HepG2 (cell line): ENCODE measurements around the gene SRF. TPM values are rescaled to one million over a fixed set of nuclear protein-coding genes. Genes with fewer than 3 reads are reported as not detected.

Source experiments
- ATAC-seq: fragments of 200-7000 bp; cut with Tn5 transposase; 3 replicates; pipeline ENCODE4 v1.9.1; 2020; ENCODE audit warnings: mild to moderate bottlenecking, moderate library complexity
- BruUV-seq: library from RNA; stranded (reverse); fragments of 400-500 nt; replicated peaks from 2 replicates; lab custom pipeline; 2021; lab: Mats Ljungman, UMichigan
- CTCF ChIA-PET: fragments of 300-600 bp; formaldehyde crosslinking; extraction: SDS; loops from one replicate; lab custom pipeline; 2021; ENCODE audit warnings: low total read pairs, inconsistent platforms, low intra/inter-chr PET ratio; lab: Yijun Ruan, JAX
- POLR2A ChIA-PET: fragments of 350-600 bp; sonication (Branson Sonifier 250); formaldehyde crosslinking; loops from one replicate; lab custom pipeline; 2020; ENCODE audit warnings: antibody characterized with exemption, inconsistent platforms; lab: Yijun Ruan, JAX
- DNase-seq: peaks from one replicate; pipeline ENCODE4 v3.0.0-alpha.2; 2015; ENCODE audit warnings: low spot score
- FAIRE-seq: peaks from 3 replicates; lab custom pipeline; 2011; peaks lifted over from hg19 to GRCh38; lab: Jason Lieb, UNC
- H2AFZ ChIP-seq: one replicate; pipeline ENCODE4 v1.6.1; 2011; ENCODE audit warnings: low read length, inconsistent platforms
- H3K27ac ChIP-seq: fragments of 300-600 bp; 3 replicates; pipeline ENCODE4 v1.8.0; 2011; ENCODE audit warnings: mixed run types, mild to moderate bottlenecking, mixed read lengths, low read length, inconsistent platforms; ENCODE audit not compliant: insufficient read depth; ENCODE audit errors: extremely low read length
- H3K27me3 ChIP-seq, 2 experiments: fragments of 200-600 bp in 1 of 2; 2 replicates in 1 of 2; 3 replicates in 1 of 2; pipeline versions ENCODE4 v1.6.0 to v1.8.0; 2011; ENCODE audit warnings: low read length in 2 of 2, mild to moderate bottlenecking in 2 of 2, moderate library complexity in 2 of 2, inconsistent platforms in 1 of 2; ENCODE audit not compliant: insufficient read depth in 2 of 2, control insufficient read depth in 1 of 2
- H3K36me3 ChIP-seq, 2 experiments: fragments of 200-600 bp in 1 of 2; replicated peaks in 1 of 2; 2 replicates in 1 of 2; 3 replicates in 1 of 2; pipeline versions ENCODE4 v1.5.1 to v1.8.0; 2011; ENCODE audit warnings: low read length in 2 of 2, inconsistent platforms in 1 of 2; ENCODE audit not compliant: insufficient read depth in 2 of 2, control insufficient read depth in 1 of 2
- H3K4me1 ChIP-seq: 2 replicates; pipeline ENCODE4 v1.5.1; 2012; ENCODE audit warnings: low read length, inconsistent platforms; ENCODE audit not compliant: insufficient read depth
- H3K4me2 ChIP-seq: 2 replicates; pipeline ENCODE4 v1.6.0; 2011; ENCODE audit warnings: low read depth, low read length, inconsistent platforms
- H3K4me3 ChIP-seq, 3 experiments: fragments of 200-600 bp in 1 of 3; sonication (generic), shearing (Covaris generic) in 1 of 3; replicated peaks in 1 of 3; 2 replicates each; pipeline ENCODE4 v1.5.1; 2011 to 2016; ENCODE audit warnings: low read length in 3 of 3, inconsistent platforms in 2 of 3, low read depth in 2 of 3, mild to moderate bottlenecking in 2 of 3, control low read depth in 1 of 3, mixed read lengths in 1 of 3; ENCODE audit not compliant: insufficient read depth in 1 of 3
- H3K79me2 ChIP-seq: one replicate; pipeline ENCODE4 v1.6.1; 2011; ENCODE audit warnings: low read length, inconsistent platforms; ENCODE audit not compliant: insufficient read depth
- H3K9ac ChIP-seq: 2 replicates; pipeline ENCODE4 v1.6.0; 2011; ENCODE audit warnings: mild to moderate bottlenecking, low read depth, low read length, inconsistent platforms; ENCODE audit not compliant: insufficient read depth
- H3K9me3 ChIP-seq: 2 replicates; pipeline ENCODE4 v1.5.1; 2012; ENCODE audit warnings: mild to moderate bottlenecking, low read length
- H4K20me1 ChIP-seq: 2 replicates; pipeline ENCODE4 v1.6.0; 2011; ENCODE audit warnings: inconsistent platforms, mild to moderate bottlenecking, low read length, moderate library complexity; ENCODE audit not compliant: insufficient read depth
- BCL3 ChIP-seq: sonication (generic); formaldehyde crosslinking; IDR thresholded peaks from 2 replicates; pipeline ENCODE4 v1.5.1; 2020; ENCODE audit warnings: mild to moderate bottlenecking, missing genetic modification reagents, moderate library complexity
- CTCF ChIP-seq: sonication (generic); formaldehyde crosslinking; IDR thresholded peaks from 2 replicates; pipeline ENCODE4 v1.5.0; 2020; ENCODE audit warnings: mild to moderate bottlenecking, missing genetic modification reagents, moderate library complexity
- GABPB1 ChIP-seq: IDR thresholded peaks from 2 replicates; pipeline ENCODE4 v1.6.1; 2016; ENCODE audit warnings: mild to moderate bottlenecking, missing genetic modification reagents, moderate library complexity, missing compliant biosample characterization
- SMC3 ChIP-seq: IDR thresholded peaks from 2 replicates; pipeline ENCODE4 v1.6.1; 2011; ENCODE audit warnings: low read length, improper control_type of control experiment
- STAG1 ChIP-seq: sonication (generic); formaldehyde crosslinking; IDR thresholded peaks from 2 replicates; pipeline ENCODE4 v1.4.0; 2020; ENCODE audit warnings: missing genetic modification reagents
- XRCC5 ChIP-seq: fragments of 200-400 bp; formaldehyde crosslinking; optimal IDR thresholded peaks from 2 replicates; pipeline ENCODE3; 2017; ENCODE audit warnings: mild to moderate bottlenecking, low read length
- ZNF552 ChIP-seq: sonication (generic); formaldehyde crosslinking; IDR thresholded peaks from 2 replicates; pipeline ENCODE4 v1.9.0; 2022; ENCODE audit warnings: missing genetic modification reagents, mild to moderate bottlenecking, borderline replicate concordance
- ZNF577 ChIP-seq: sonication (generic); formaldehyde crosslinking; IDR thresholded peaks from 2 replicates; pipeline ENCODE4 v1.4.0; 2020; ENCODE audit warnings: mild to moderate bottlenecking, low read depth, missing genetic modification reagents, borderline replicate concordance
- WGBS: methylation state at CpG from one replicate; pipeline ENCODE4 v1.1.6; 2017; ENCODE audit warnings: low lambda C conversion rate; 5-methylcytosine and 5-hydroxymethylcytosine counted together
- in situ Hi-C: cut with HindIII; loops from 2 replicates; pipeline ENCODE4 v1.10.0; 2017; ENCODE audit warnings: low pct_unique_long_range_greater_than_20kb; ENCODE audit not compliant: extremely low pct_ligation_motif_present
- intact Hi-C: fragments of 100-400 bp; cut with micrococcal nuclease; formaldehyde crosslinking; loops from one replicate; pipeline ENCODE4 v1.10.0; 2022; ENCODE audit not compliant: unreplicated experiment
- polyA plus RNA-seq, 8 experiments: library from polyadenylated mRNA; depleted of rRNA in 3 of 8; stranded (reverse) in 7 of 8; unstranded in 1 of 8; fragments of >200 nt; fragmentation: Illumina TruSeq in 4 of 8; extraction: Trizol in 4 of 8; gene quantifications; 2 replicates each; pipeline versions ENCODE4 v1.2.1 to v1.2.3, GENCODE V29; 2011 to 2016; ENCODE audit warnings: low read depth in 4 of 8, missing spikeins in 1 of 8, mixed read lengths in 1 of 8; ENCODE audit not compliant: insufficient read depth in 1 of 8
- total RNA-seq, 5 experiments: library from RNA; depleted of rRNA; stranded (reverse); fragments of >200 nt; fragmentation: Illumina TruSeq; extraction: Trizol; gene quantifications; 2 replicates each; pipeline ENCODE4 v1.2.3, GENCODE V29; 2016; ENCODE audit warnings: low read depth in 1 of 5
- TF ChIP-seq, protein P1 (sequence below): sonication (generic); formaldehyde crosslinking; IDR thresholded peaks from 2 replicates; pipeline ENCODE4 v1.5.1; 2020; ENCODE audit warnings: mild to moderate bottlenecking, missing genetic modification reagents, moderate library complexity
- TF ChIP-seq, protein P2 (sequence below): sonication (generic); formaldehyde crosslinking; IDR thresholded peaks from 2 replicates; pipeline ENCODE4 v1.4.0; 2020; ENCODE audit warnings: missing genetic modification reagents
- TF ChIP-seq, protein P3 (sequence below): sonication (generic); formaldehyde crosslinking; IDR thresholded peaks from 2 replicates; pipeline ENCODE4 v1.4.0; 2020; ENCODE audit warnings: missing genetic modification reagents, low read depth, mild to moderate bottlenecking, borderline replicate concordance

SRF gene
- total and polyA plus RNA-seq, 2 of the 13 experiments (the other 11 are each of a cell fraction or from before 2014, with no cell fraction given) = 25.5 to 44.1 TPM

- no peaks in the 10 kb centered on the region for H3K9me3 ChIP-seq
- no peak overlapping the region for H2AFZ ChIP-seq
- ChIA-PET CTCF (interaction anchor here (0.6 to 1.8 kb wide), 4 partner anchors 60 to 228 kb away, joined by 3 to 14 read pairs (median 4); no protein-coding TSS in a partner anchor), POLR2A (interaction anchor here (0.9 kb wide), 1 partner anchor 53 kb away, joined by 3 read pairs; the partner anchor contains the start of gene PTK7)
- H3K36me3 ChIP-seq = peaks cover 19 to 32% of the 10 kb centered on the region in 2 experiments
- no TSS peak for BruUV-seq
- no peaks in the 10 kb centered on the region for H3K27me3 ChIP-seq
- H3K4me2 ChIP-seq = no peak overlapping the region
- H3K4me1 ChIP-seq = peaks cover 30% of the 10 kb centered on the region
- FAIRE-seq (no peak), DNase-seq (peak; percentile 52), ATAC-seq (peak; percentile 79)
- intact Hi-C loops (loop anchor here (1.0 kb wide), 1 partner anchor 59 kb away; no protein-coding TSS in a partner anchor), in situ Hi-C loops (loop anchor here (10.0 kb wide), 1 partner anchor 55 kb away; the partner anchor contains the start of gene PTK7)
- H3K9ac ChIP-seq = no peak overlapping the region
- H3K27ac ChIP-seq = no peak overlapping the region
- no peak overlapping the region for H3K4me3 ChIP-seq
- no peaks in the 10 kb centered on the region for H4K20me1 ChIP-seq
- peaks cover 19% of the 10 kb centered on the region for H3K79me2 ChIP-seq
- WGBS = 92% methylated on average over 15 of the region's 15 CpGs
- TF ChIP-seq ZNF577 (no peak), BCL3 (0 out of 2 replicates have a peak, but pooled peaks have one; percentile 33), ZNF552 (CRISPR knock-in tag) (no peak), CTCF (CRISPR knock-in tag) (peak; percentile 74), STAG1 (CRISPR knock-in tag) (peak; percentile 84), XRCC5 (peak; percentile 18), SMC3 (peak; percentile 91), GABPB1 (CRISPR knock-in tag) (0 out of 2 replicates have a peak, but pooled peaks have one; percentile 12)
- TF ChIP-seq, protein P1, sequence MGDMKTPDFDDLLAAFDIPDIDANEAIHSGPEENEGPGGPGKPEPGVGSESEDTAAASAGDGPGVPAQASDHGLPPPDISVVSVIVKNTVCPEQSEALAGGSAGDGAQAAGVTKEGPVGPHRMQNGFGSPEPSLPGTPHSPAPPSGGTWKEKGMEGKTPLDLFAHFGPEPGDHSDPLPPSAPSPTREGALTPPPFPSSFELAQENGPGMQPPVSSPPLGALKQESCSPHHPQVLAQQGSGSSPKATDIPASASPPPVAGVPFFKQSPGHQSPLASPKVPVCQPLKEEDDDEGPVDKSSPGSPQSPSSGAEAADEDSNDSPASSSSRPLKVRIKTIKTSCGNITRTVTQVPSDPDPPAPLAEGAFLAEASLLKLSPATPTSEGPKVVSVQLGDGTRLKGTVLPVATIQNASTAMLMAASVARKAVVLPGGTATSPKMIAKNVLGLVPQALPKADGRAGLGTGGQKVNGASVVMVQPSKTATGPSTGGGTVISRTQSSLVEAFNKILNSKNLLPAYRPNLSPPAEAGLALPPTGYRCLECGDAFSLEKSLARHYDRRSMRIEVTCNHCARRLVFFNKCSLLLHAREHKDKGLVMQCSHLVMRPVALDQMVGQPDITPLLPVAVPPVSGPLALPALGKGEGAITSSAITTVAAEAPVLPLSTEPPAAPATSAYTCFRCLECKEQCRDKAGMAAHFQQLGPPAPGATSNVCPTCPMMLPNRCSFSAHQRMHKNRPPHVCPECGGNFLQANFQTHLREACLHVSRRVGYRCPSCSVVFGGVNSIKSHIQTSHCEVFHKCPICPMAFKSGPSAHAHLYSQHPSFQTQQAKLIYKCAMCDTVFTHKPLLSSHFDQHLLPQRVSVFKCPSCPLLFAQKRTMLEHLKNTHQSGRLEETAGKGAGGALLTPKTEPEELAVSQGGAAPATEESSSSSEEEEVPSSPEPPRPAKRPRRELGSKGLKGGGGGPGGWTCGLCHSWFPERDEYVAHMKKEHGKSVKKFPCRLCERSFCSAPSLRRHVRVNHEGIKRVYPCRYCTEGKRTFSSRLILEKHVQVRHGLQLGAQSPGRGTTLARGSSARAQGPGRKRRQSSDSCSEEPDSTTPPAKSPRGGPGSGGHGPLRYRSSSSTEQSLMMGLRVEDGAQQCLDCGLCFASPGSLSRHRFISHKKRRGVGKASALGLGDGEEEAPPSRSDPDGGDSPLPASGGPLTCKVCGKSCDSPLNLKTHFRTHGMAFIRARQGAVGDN = peak; percentile 22; the same call in 1 of the 2 replicates
- TF ChIP-seq, protein P2, sequence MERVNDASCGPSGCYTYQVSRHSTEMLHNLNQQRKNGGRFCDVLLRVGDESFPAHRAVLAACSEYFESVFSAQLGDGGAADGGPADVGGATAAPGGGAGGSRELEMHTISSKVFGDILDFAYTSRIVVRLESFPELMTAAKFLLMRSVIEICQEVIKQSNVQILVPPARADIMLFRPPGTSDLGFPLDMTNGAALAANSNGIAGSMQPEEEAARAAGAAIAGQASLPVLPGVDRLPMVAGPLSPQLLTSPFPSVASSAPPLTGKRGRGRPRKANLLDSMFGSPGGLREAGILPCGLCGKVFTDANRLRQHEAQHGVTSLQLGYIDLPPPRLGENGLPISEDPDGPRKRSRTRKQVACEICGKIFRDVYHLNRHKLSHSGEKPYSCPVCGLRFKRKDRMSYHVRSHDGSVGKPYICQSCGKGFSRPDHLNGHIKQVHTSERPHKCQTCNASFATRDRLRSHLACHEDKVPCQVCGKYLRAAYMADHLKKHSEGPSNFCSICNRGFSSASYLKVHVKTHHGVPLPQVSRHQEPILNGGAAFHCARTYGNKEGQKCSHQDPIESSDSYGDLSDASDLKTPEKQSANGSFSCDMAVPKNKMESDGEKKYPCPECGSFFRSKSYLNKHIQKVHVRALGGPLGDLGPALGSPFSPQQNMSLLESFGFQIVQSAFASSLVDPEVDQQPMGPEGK (CRISPR knock-in tag) = peak; percentile 28; the same call in 1 of the 2 replicates
- TF ChIP-seq, protein P3, sequence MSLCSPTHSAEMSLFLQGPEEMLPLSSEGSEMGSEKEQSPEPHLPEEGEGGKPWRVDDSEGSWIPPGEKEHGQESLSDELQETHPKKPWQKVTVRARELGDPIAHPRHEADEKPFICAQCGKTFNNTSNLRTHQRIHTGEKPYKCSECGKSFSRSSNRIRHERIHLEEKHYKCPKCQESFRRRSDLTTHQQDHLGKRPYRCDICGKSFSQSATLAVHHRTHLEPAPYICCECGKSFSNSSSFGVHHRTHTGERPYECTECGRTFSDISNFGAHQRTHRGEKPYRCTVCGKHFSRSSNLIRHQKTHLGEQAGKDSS (CRISPR knock-in tag) = peak; percentile 69; the same call in 1 of the 2 replicates
Observed at GRCh38 chr6:43129434-43130194, 41.5 kb upstream of the SRF start.
